Central memory CD4-positive, alpha-beta T cell (primary cell): ENCODE results near the gene MNAT1.
"Not testable (repeated sequence)": the region's sequence is repeated elsewhere in the genome, so short reads cannot be mapped to it uniquely, and the experiment has no call there.

Experiments
- DNase-seq: peaks from one replicate; pipeline ENCODE4 v3.0.0; 2022

The MNAT1 gene

DNA sequence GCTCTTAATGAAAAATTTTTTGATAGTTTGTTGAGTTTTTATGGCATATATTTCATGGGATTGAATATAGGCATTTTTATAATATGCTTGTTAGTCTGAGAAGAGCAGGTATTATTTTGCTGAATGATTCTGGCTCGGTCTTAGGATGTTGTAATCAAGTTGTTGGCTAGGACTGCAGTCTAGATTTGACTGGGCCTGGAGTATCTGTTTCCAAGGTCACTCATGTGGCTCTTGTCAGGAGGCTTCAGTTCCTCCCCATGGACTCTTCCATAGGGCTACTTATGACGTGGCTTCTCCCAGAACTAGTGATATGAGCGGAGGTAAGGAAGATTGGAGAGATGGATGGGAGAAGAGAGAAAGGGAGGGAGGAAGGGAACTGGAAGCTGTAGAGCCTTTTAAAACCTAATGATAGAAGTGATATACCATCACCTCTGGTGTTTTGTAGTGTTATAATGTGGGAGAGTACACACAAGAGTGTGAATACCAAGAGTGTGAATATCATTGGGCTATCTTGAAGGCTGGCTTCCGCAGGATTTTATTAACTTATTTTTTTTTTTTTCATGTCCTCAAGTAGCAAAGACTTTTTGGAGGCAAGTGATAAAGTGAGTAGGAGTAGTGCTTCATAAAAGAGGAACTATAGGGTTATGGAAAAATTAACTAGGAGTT, 4.4 kb downstream of the MNAT1 start:
- no peak for DNase-seq

DNA sequence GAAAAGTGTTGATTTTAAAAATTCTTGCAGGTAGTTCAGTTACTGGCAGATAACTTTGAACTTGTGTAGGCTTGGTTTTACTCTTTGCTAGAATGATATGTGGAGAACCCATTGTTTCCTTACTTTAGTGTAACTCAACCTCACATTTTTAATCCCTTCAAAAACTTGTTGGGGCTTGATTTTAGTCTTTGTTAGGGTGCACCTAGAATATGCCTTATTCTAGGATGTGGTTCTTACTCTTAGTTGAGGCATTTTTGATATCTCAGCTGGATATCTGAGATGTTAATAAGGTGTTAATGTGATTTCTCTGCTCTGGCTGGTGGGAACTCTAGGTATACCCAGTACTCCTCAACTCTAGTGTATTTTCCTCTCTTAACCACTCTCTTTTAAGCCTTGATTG, 10.0 kb downstream of the MNAT1 start:
- DNase-seq = no peak

DNA sequence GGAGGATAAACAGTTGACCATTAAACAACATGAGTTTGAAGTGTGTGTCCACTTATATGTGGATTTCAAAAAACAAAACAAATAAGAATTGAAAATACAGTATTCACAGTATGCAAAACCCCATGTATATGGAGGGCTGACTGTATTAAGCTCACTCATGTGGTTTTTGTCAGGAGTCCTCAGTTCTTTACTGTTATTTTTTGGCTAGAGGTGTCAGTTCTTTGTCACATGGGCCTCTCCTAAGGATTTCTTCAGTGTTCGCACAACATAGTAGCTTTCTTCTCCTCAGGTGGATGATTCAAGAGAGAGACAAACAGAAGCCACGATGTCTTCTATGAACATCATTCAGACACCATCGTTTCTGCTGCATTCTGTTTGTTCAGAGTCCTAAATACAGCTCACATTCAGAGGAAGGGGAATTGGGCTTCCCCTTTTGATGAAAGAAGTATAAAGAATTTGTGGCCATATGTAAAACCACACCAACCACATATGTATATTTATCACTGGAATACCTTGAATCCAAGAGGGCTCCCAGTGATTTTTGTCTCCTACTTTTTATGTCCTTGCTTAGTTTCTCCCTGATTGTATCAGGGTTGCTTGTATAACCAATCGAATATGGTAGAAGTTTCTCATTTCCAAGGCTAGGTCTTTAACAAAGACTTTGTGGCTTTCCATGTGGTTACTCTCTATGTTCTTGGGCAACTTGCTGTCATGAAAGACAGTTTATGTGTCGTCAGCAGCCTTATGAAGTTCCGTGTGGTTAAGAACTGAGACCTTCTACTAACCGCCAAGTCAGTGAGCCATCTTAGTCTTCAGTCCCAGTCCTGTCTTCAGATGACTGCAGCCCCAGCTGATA, 18.9 kb downstream of the MNAT1 start:
- peak; percentile 81 for DNase-seq

DNA sequence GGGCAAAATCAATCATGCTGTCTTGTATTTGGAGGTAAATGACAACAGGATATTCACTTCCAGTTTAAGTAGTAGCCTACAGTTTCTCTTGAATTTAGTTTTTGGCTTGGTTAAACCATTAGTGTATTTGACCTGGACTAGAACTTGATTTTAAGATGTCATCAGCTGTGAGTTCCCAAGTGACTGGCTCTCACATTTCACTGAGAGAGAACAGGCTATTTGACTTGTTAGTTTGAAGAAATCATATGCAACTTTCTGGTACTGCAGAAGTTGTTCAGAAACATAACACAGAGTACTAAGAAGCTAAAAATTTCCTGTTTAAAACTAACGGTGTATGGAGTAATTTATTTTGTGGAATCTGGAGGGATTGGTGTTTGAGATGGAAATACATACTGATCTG, 22.3 kb downstream of the MNAT1 start:
- DNase-seq = no peak

DNA sequence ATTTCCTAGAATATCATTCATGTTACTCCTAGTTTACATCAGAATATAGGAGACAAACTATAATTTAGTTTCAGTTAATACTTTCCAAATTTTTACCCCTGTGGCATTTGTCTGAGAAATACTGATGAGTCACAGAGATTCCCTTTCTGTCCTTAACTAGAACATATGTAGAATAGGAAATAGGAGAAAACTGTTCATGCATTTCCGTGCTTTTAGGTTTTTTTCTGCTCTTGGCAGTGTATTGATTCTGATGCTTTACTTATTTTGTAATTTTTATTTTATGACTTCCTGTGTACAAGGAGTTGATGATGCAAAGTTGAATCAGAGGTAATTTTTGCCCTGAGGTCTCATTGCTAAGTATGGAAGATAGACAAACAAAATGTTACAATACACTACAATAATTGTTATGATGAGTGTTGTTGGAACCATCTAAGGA, 23.0 kb downstream of the MNAT1 start:
- DNase-seq = no peak

DNA sequence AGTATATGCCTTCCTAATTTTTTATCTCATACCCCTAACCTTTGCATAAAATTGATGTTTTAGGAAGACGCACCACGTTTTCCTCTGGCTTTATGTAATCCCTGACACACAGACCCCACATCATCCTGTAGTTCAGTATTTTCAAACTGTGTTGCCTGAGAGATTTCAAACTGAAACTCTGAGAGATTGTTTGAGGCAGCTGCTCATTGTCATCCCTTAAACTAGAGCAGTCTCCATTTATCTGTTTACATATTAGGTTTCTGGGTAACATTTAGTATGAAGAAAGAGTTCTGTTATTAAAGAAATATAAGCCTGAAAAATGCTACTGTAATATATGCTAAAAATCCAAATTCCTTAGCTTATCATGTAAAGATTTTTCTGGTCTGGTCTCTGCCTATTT, 24.3 kb downstream of the MNAT1 start:
- no peak for DNase-seq

DNA sequence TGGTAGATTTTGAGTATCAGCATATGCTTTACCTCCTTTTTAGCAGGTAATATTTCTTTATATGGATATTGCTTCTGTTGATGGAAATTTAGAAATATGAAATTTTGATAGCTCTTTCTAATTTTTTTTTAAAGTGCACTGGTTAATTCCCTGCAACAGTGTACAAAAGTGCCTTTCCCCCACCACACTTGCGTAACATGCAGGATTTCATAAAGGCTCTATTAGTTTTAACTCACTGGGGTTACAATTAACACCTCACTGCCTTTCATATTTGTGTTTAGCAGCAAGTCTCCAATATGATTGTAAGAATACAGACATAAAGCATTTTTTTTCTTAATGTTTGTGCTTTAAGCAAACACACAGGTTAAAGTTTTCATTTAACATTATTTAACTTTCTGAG, 25.6 kb downstream of the MNAT1 start:
- no peak for DNase-seq

DNA sequence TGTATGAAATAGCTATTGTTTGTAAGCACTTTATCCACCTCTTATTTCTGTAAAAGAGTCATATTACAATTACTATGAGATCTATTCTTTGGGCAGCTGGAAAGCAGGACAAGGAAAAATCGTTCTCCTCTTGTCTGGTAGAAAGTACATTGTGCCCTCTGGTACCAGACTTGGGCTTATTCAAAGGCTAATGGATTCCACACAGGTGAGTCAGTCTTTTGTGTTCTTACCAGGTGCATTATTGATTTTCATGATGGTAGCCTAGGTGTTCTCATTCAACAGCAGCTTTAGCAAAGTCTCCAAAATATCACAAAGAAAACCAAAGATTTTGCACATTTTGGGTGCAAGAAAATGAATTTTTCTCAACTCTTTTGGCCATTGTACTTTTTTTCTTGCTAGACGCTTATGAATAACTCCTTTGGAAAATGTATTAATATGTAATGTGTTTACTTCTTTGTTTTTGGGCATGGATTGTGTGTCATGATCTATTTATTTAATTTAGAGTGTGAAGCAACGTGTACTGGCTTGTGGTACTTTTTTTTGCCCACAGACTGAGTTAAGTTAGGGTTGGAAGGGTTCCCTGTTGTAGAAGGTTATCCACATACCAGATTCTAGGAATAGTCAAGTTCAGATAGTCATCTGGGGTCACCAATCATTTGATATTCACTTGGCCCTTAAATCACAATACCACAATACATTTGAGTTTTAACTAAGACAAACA, 26.2 kb downstream of the MNAT1 start:
- no peak for DNase-seq

DNA sequence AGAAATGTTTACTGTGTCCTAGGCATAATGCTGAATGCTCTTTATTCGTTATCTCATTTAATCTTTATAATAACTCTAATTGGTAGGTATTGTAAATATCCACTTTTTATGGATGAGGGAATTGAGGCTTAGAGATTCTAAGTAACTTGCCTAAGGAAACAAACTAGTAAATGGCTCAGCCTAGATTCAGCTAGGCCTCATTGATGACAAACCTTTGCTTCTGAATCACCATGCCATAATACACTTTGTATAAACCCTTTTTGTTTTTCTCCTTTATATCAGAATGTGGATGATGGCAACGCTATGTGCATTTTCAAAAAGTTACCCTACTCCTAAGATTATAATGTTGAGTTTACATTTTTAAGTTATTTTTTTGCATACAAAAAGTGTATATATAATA, 34.0 kb downstream of the MNAT1 start:
- no peak for DNase-seq

DNA sequence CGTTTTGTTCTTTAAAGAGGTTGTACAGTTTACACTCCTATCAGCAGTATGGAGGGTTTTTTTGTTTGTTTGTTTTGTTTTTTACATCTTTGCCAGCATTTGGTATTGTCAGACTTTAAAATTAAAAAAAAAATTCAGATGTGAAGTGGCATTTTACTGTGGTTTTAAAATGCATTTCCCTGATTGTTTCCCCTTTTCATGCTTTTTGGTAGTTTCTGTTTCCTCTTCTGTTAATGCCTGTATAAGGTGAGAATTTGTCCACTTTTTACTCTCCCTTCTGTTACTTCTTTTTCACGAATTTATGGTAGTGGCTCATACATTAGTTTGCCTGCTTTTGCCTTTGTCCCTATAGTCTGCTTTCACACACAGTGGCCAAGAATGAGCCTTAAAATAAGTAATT, 36.6 kb downstream of the MNAT1 start:
- DNase-seq = no peak

DNA sequence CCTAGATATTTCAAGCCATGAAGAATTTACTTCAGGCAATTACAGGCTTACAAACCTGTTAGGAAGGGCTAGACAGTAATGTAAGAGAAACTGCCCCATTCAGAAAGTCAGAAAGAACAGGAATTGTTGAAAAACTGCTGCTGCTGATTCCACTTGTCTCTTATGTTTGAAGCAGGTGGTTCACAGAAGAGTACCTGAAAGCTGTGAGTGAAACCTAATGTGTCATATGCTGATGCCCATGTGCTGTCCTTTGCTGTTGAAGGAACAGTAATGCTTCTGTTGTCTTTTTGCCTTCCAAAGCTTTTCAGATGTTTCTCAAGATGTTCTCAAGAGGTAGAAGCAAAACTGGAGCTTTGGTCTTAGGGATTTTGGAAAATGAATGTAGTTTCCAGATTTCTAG, 39.0 kb downstream of the MNAT1 start:
- DNase-seq = no peak

DNA sequence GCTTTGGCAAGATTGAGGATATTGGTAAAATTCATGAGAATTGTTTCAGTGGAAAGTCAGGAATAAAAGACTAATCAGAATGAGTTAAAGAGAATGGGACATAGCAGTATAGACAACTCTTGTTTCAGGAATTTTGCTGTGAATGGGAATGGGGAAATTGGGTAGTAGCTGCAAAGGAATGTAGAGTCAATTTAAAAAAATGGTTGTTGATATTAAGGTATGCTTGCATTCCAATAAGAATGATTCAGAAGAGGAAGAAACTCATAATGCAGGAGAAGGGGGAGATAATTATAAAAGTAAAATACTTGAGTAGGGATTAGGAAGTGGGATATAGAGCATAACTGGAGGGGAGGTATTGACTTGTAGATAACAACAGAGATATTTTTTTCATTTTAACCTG, 40.7 kb downstream of the MNAT1 start:
- no peak for DNase-seq

DNA sequence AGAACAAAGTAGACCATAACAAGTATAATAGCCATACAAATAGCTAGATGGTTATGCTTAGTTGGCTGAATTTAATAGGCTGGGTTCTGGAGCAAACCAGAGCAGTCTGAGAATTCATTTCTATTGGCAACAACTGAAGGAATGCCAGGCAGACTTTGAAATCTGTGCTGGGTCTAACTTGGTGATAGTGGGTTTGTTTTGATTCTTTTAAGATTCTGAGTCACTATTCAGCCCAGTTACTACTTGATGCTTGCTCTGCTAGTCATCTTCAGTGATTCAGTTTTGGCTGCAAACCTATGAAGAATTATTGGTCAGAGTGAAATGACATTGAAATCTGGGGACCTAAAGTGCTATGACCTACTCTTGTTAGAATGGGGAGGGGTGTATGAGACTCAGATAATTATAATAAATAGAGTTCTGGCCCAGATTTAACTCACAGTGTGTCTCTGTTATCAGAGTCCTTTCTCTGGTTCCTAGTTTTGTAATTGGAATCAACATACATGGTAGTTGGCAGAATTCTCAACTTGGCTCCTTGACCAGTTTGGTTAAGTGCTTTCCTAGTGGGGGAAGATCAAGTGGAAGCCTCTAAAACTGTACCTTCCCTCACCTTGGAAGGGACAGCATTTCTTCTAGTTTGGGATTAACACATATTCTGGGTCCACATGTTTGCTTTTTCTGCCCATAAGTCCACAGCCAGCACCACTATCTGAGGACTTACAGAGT, 43.5 kb downstream of the MNAT1 start:
- DNase-seq = no peak

DNA sequence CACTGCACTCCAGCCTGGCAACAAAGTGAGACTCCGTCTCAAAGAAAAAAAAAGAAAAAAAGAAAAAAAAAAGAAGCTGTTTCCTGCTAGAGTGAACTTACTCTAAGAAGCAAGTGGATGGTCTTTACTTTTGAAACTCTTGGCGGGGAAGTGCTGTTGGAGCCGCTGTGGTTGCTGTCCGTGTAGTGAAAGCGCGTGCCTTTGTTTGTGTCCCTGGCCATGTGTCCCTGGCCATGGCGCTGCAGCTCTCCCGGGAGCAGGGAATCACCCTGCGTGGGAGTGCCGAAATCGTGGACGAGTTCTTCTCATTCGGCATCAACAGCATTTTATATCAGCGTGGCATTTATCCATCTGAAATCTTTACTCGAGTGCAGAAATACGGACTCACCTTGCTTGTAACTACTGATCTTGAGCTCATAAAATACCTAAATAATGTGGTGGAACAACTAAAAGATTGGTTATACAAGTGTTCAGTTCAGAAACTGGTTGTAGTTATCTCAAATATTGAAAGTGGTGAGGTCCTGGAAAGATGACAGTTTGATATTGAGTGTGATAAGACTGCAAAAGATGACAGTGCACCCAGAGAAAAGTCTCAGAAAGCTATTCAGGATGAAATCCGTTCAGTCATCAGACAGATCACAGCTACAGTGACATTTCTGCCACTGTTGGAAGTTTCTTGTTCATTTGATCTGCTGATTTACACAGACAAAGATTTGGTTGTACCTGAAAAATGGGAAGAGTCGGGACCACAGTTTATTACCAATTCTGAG, 45.4 kb downstream of the MNAT1 start:
- DNase-seq = not testable (repeated sequence)

DNA sequence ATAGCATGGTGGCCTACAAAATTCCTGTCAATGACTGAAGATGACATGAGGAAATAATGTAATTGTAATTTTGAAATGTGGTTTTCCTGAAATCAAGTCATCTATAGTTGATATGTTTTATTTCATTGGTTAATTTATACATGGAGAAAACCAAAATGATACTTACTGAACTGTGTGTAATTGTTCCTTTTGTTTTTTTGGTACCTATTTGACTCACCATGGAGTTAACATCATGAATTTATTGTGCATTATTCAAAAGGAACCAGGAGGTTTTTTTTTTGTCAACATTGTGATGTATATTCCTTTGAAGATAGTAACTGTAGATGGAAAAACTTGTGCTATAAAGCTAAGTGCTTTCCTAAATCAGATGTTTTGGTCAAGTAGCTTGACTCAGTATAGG, 46.0 kb downstream of the MNAT1 start:
- DNase-seq = not testable (repeated sequence)

DNA sequence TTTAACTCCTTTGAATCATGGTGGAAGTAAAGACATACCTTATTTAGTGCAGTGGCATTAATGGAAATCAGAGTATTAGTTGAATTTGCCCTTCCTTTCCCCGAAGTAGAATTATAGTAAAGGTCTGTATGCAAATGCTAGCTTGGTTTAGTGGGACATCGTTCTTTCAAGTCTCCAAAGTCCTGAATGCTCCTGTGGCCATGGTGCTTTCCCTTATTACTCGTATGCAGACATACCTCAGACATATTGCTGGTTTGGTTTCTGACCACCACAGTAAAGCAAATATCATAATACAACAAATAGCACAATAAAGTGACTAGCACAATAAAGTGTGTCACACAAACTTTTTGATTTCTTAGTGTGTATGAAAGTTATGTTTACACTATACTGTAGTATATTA, 52.3 kb downstream of the MNAT1 start:
- DNase-seq = no peak

DNA sequence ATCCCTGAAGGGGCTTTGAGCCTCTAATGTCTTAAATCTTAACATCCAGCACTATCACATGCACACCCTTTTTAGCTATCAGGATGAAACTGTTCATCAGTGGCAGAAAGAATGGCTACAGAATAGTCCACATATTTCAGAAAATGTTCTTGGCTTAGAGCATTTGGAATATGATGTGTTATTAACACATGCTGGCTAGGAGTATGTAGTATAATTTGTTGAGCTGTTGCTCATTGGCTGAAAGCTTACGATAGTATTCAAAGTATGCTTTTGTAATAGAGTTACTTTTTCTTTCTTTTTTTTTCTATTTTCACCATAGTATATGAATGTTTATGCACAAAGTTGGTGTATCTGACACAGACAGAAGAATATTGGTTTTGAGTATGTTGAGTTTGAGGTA, 55.1 kb downstream of the MNAT1 start:
- DNase-seq = no peak

DNA sequence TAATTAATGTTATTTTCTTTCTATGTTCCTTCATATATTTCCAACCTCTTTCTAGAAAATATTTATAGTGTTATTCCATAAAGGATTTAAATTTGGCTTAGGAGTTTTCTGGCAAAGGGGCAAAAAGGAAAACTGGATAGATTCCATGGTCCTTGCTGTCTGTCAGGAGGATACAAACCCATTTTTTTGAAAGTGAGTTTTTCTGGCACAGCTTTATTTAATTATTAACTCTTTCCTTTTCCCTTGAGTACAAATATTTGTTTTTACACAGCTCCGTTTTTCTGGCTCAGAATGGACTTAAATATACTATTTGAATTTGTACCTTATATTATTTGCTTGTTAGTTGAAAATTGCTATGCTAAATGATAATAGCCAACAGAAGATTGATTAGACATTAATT, 56.3 kb downstream of the MNAT1 start:
- DNase-seq = no peak

DNA sequence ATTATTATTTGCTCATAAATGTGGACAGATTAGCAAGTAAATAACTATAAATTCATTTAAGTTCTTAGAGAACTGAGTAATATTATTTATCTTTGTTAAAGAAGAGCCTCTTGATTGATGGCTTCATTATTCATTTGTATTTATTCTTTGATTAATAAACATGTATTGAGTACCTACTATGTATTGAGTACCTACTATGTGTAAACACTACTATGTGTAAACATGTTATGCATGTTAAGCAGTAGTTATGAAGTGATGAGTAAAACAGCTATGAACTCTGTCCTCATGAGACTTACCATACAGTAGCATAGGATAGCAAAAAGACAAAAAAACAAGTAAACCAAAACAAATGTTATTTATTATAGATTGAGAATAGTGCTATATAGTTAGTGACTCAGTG, 61.9 kb downstream of the MNAT1 start:
- no peak for DNase-seq

DNA sequence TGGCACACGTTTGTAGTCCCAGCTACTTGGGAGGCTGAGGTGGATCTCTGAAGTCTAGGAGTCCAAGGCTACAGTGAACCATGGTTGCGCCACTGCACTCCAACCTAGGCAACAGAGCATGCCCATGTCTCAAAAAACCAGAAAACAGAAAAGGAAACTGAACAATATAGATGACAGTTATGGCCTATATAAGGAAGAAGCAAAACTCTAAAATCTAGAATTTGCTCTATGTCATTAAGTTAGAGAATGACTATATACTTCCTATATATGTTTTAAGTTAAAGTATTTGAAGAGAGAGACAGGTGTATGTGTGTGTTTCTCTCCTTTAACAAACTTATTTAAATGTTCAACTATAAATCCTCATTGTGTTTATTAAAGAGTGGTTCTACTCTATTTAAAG, 65.8 kb downstream of the MNAT1 start:
- no peak for DNase-seq

DNA sequence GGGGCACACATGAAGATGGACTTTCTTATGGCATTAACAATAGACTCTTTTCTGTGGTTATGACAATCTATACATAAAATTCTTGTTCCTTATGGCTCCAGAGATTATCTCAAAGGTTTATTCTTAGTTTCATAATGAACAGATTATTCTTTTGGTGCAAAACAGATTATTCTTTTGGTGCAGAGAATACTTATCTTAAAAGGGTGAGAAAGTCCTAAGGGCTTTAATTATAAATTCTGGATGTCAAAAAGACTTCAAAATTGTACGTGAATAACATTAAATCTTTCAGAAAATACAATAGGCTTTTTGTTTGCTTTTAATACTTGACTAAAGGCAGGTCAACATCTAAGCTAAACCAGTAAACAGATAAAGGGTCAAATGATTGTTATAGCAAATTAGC, 69.3 kb downstream of the MNAT1 start:
- no peak for DNase-seq

DNA sequence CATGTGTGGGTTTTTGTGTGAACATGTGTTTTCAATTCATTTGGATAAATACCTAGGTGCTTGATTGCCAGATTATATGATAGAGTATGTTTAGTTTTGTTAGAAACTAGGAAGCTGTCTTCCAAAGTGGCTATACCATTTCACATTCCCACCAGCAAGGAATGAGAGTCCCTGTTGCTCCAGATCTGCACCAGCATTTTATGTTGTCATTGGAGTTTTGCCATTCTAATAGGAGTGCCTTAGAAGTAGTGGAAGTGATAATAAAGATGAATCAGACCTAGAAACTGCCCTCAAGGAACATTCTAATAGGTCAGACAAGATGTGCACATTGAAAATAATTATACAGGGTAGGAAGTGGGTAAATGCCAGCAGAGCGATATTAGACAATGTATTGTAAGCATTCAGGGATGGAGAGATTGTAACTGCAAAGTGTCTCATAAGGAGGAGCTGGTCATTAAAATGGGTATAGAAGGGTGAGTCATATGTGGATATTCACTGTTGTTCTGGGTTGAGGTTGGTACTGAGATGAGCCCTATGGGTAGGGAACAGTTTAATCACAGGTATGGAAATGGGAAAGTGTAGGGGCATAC, 71.4 kb downstream of the MNAT1 start:
- DNase-seq = no peak
